Naive thymus-derived CD8-positive, alpha-beta T cell (primary cell): ENCODE results near the gene SH3RF3. TPM values are rescaled to one million over a fixed set of nuclear protein-coding genes. Genes with fewer than 3 reads are reported as not detected.
A peak's percentile ranks its signal among the peaks of the same experiment; 100 is the strongest.

ENCODE experiments used
- ATAC-seq, 2 donors: fragments of 150-1000 bp; cut with Tn5 transposase in 1 of 2; sonication (Bioruptor Pico), chemical (Tn5 transposase) in 1 of 2; 1 replicate in 1 of 2; 2 replicates in 1 of 2; pipeline ENCODE4 v1.10.0; 2021; ENCODE audit warnings: mild to moderate bottlenecking in 2 of 2, moderate library complexity in 2 of 2
- POLR2A ChIA-PET: fragments of 350-600 bp; sonication (Branson Sonifier 250); formaldehyde crosslinking; loops from one replicate; lab custom pipeline; 2021; ENCODE audit warnings: antibody characterized with exemption; lab: Charles Lee
- DNase-seq, 10 donors: peaks; one replicate each; pipeline versions ENCODE4 v3.0.0 to v3.0.0-alpha.2; 2020 to 2022
- H3K27ac Mint-ChIP-seq, 10 donors: one replicate each; pipeline ENCODE4 v1.8.0; 2020 to 2022; ENCODE audit warnings: mild to moderate bottlenecking in 10 of 10, mixed read lengths in 10 of 10, moderate library complexity in 4 of 10, inconsistent platforms in 1 of 10
- H3K27me3 Mint-ChIP-seq, 5 donors: one replicate each; pipeline ENCODE4 v1.8.0; 2021 to 2022; ENCODE audit warnings: mixed read lengths in 5 of 5
- H3K36me3 Mint-ChIP-seq, 3 donors: one replicate each; pipeline ENCODE4 v1.8.0; 2020 to 2022; ENCODE audit warnings: mixed read lengths in 3 of 3, mild to moderate bottlenecking in 2 of 3, inconsistent platforms in 1 of 3
- H3K4me1 Mint-ChIP-seq, 4 donors: one replicate each; pipeline ENCODE4 v1.8.0; 2021 to 2022; ENCODE audit warnings: mixed read lengths in 4 of 4
- H3K4me3 Mint-ChIP-seq, 10 donors: one replicate each; pipeline ENCODE4 v1.8.0; 2020 to 2022; ENCODE audit warnings: mild to moderate bottlenecking in 10 of 10, mixed read lengths in 10 of 10, moderate library complexity in 6 of 10, inconsistent platforms in 1 of 10
- H3K9me3 Mint-ChIP-seq, 9 donors: one replicate each; pipeline ENCODE4 v1.8.0; 2020 to 2022; ENCODE audit warnings: mixed read lengths in 9 of 9, mild to moderate bottlenecking in 3 of 9, inconsistent platforms in 1 of 9, moderate library complexity in 1 of 9
- polyA plus RNA-seq, 3 donors: library from polyadenylated mRNA; unstranded; fragments of 300-500 nt; fragmentation: Illumina TruSeq; gene quantifications; one replicate each; pipeline ENCODE4 v1.2.3, GENCODE V29; 2021
- total RNA-seq, 8 experiments: library from RNA in 2 of 8; stranded (reverse) in 2 of 8; gene quantifications; one replicate each; pipeline ENCODE4 v1.2.3 and lab custom pipeline; 2021 to 2026

SH3RF3 gene
- total and polyA plus RNA-seq, 5 experiments from 2014 or later = 0.39 to 15.1 (median 4.4) TPM

- Mint-ChIP-seq H3K27ac (peak overlapping the region in 1 of 10 donors; percentile 76), H3K27me3 (no peaks in the 10 kb centered on the region), H3K36me3 (no peaks in the 10 kb centered on the region), H3K9me3 (no peaks in the 10 kb centered on the region), H3K4me1 (peaks cover 26 to 61% (median 58%) of the 10 kb centered on the region in 4 donors), H3K4me3 (no peak overlapping the region)
- POLR2A ChIA-PET = no interaction called here
- ATAC-seq (no peak), DNase-seq (no peak)
These were observed 130.0 kb downstream of the SH3RF3 start for GRCh38 chr2:109258905-109259540.

- peaks cover 28 to 57% (median 55%) of the 10 kb centered on the region in 4 donors for H3K4me1 Mint-ChIP-seq
- DNase-seq (no peak), ATAC-seq (no peak)
- POLR2A ChIA-PET = no interaction called here
- H3K36me3 Mint-ChIP-seq = no peaks in the 10 kb centered on the region
- no peaks in the 10 kb centered on the region for H3K9me3 Mint-ChIP-seq
- no peak overlapping the region for H3K4me3 Mint-ChIP-seq
- no peaks in the 10 kb centered on the region for H3K27me3 Mint-ChIP-seq
- peak overlapping the region in 1 of 10 donors; percentile 29 for H3K27ac Mint-ChIP-seq
These were observed 130.7 kb downstream of the SH3RF3 start for GRCh38 chr2:109259671-109260070.

- no peaks in the 10 kb centered on the region for H3K27me3 Mint-ChIP-seq
- no peaks in the 10 kb centered on the region for H3K36me3 Mint-ChIP-seq
- POLR2A ChIA-PET = no interaction called here
- peaks cover 25 to 56% (median 50%) of the 10 kb centered on the region in 4 donors for H3K4me1 Mint-ChIP-seq
- no peak for DNase-seq
- ATAC-seq = no peak
- H3K4me3 Mint-ChIP-seq = no peak overlapping the region
- peak overlapping the region in 3 of 10 donors; percentile 20 to 51 (median 29) for H3K27ac Mint-ChIP-seq
- H3K9me3 Mint-ChIP-seq = no peaks in the 10 kb centered on the region
These were observed 131.3 kb downstream of the SH3RF3 start for GRCh38 chr2:109260116-109260855.

- no peaks in the 10 kb centered on the region for H3K36me3 Mint-ChIP-seq
- no peaks in the 10 kb centered on the region for H3K27me3 Mint-ChIP-seq
- peaks cover 25 to 55% (median 44%) of the 10 kb centered on the region in 4 donors for H3K4me1 Mint-ChIP-seq
- DNase-seq (no peak), ATAC-seq (no peak)
- peak overlapping the region in 1 of 10 donors; percentile 79 for H3K27ac Mint-ChIP-seq
- no peak overlapping the region for H3K4me3 Mint-ChIP-seq
- H3K9me3 Mint-ChIP-seq = no peaks in the 10 kb centered on the region
- POLR2A ChIA-PET = no interaction called here
These were observed 132.1 kb downstream of the SH3RF3 start for GRCh38 chr2:109260886-109261700.

- DNase-seq (no peak), ATAC-seq (no peak)
- H3K27ac Mint-ChIP-seq = no peak overlapping the region
- POLR2A ChIA-PET = no interaction called here
- no peaks in the 10 kb centered on the region for H3K36me3 Mint-ChIP-seq
- H3K27me3 Mint-ChIP-seq = no peaks in the 10 kb centered on the region
- peaks cover 24 to 48% (median 42%) of the 10 kb centered on the region in 4 donors for H3K4me1 Mint-ChIP-seq
- no peaks in the 10 kb centered on the region for H3K9me3 Mint-ChIP-seq
- H3K4me3 Mint-ChIP-seq = no peak overlapping the region
These were observed 133.1 kb downstream of the SH3RF3 start for GRCh38 chr2:109261906-109262631.

- H3K4me3 Mint-ChIP-seq = no peak overlapping the region
- H3K36me3 Mint-ChIP-seq = no peaks in the 10 kb centered on the region
These were observed 135.8 kb downstream of the SH3RF3 start for GRCh38 chr2:109264595-109265328.

GRCh38 chr2:109265369-109265768 lies 136.4 kb downstream of the SH3RF3 start:
- DNase-seq = no peak
- POLR2A ChIA-PET = no interaction called here
- H3K27me3 Mint-ChIP-seq = no peaks in the 10 kb centered on the region
- H3K9me3 Mint-ChIP-seq = no peaks in the 10 kb centered on the region
- ATAC-seq = no peak
- H3K27ac Mint-ChIP-seq = no peak overlapping the region
- peaks cover 19 to 32% (median 25%) of the 10 kb centered on the region in 4 donors for H3K4me1 Mint-ChIP-seq
- H3K4me3 Mint-ChIP-seq = no peak overlapping the region
- no peaks in the 10 kb centered on the region for H3K36me3 Mint-ChIP-seq

More at GRCh38 chr2:109264595-109265328, 135.8 kb downstream of the SH3RF3 start:
- DNase-seq = no peak
- no peak for ATAC-seq
- peaks cover 22 to 38% (median 31%) of the 10 kb centered on the region in 4 donors for H3K4me1 Mint-ChIP-seq
- POLR2A ChIA-PET = no interaction called here
- peak overlapping the region in 2 of 10 donors; percentile 17 to 41 for H3K27ac Mint-ChIP-seq
- no peaks in the 10 kb centered on the region for H3K27me3 Mint-ChIP-seq
- H3K9me3 Mint-ChIP-seq = no peaks in the 10 kb centered on the region

GRCh38 chr2:109265953-109266352 lies 136.9 kb downstream of the SH3RF3 start:
- no peaks in the 10 kb centered on the region for H3K9me3 Mint-ChIP-seq
- peak overlapping the region in 2 of 10 donors; percentile 1 to 4 for H3K27ac Mint-ChIP-seq

GRCh38 chr2:109266496-109266895 lies 137.5 kb downstream of the SH3RF3 start:
- H3K4me3 Mint-ChIP-seq = no peak overlapping the region
- H3K27me3 Mint-ChIP-seq = no peaks in the 10 kb centered on the region
- POLR2A ChIA-PET = no interaction called here
- H3K4me1 Mint-ChIP-seq = peaks cover 11 to 22% (median 17%) of the 10 kb centered on the region in 4 donors
- peak overlapping the region in 1 of 10 donors; percentile 27 for H3K27ac Mint-ChIP-seq
- no peak for ATAC-seq
- H3K9me3 Mint-ChIP-seq = no peaks in the 10 kb centered on the region
- no peaks in the 10 kb centered on the region for H3K36me3 Mint-ChIP-seq
- DNase-seq = no peak

More at GRCh38 chr2:109265953-109266352, 136.9 kb downstream of the SH3RF3 start:
- POLR2A ChIA-PET = no interaction called here
- H3K4me3 Mint-ChIP-seq = no peak overlapping the region
- H3K27me3 Mint-ChIP-seq = no peaks in the 10 kb centered on the region
- DNase-seq = no peak
- no peaks in the 10 kb centered on the region for H3K36me3 Mint-ChIP-seq
- H3K4me1 Mint-ChIP-seq = peaks cover 16 to 26% (median 21%) of the 10 kb centered on the region in 4 donors
- ATAC-seq = no peak

- H3K36me3 Mint-ChIP-seq = no peaks in the 10 kb centered on the region
- no peak overlapping the region for H3K4me3 Mint-ChIP-seq
- peaks cover 11 to 20% (median 16%) of the 10 kb centered on the region in 4 donors for H3K4me1 Mint-ChIP-seq
- POLR2A ChIA-PET = no interaction called here
- ATAC-seq = no peak
- no peak for DNase-seq
- H3K27ac Mint-ChIP-seq = peak overlapping the region in 2 of 10 donors; percentile 27 to 41
- no peaks in the 10 kb centered on the region for H3K27me3 Mint-ChIP-seq
- H3K9me3 Mint-ChIP-seq = no peaks in the 10 kb centered on the region
These were observed 138.2 kb downstream of the SH3RF3 start for GRCh38 chr2:109266998-109267854.

- H3K27ac Mint-ChIP-seq = no peak overlapping the region
- H3K27me3 Mint-ChIP-seq = no peaks in the 10 kb centered on the region
- no peaks in the 10 kb centered on the region for H3K36me3 Mint-ChIP-seq
- H3K4me3 Mint-ChIP-seq = no peak overlapping the region
- DNase-seq (no peak), ATAC-seq (no peak)
- H3K9me3 Mint-ChIP-seq = no peaks in the 10 kb centered on the region
- POLR2A ChIA-PET = no interaction called here
- H3K4me1 Mint-ChIP-seq = peaks cover 17 to 36% (median 23%) of the 10 kb centered on the region in 4 donors
These were observed 139.9 kb downstream of the SH3RF3 start for GRCh38 chr2:109268916-109269315.
